GM23338 (cell line): ENCODE measurements around the gene GDAP2.

Experiments
- CTCF ChIP-seq, 2 experiments: fragments of 200-600 bp in 1 of 2; sonication (generic) in 1 of 2; conservative IDR thresholded peaks; 2 replicates each; pipeline versions ENCODE4 v1.5.1 to v1.6.1; 2016 to 2017; ENCODE audit warnings: antibody characterized with exemption in 2 of 2, low read depth in 2 of 2, mild to moderate bottlenecking in 2 of 2, moderate library complexity in 1 of 2
- NANOG ChIP-seq: IDR thresholded peaks from 2 replicates; pipeline ENCODE4 v1.6.1; 2016; ENCODE audit warnings: antibody characterized with exemption, borderline replicate concordance

- no peak for TF ChIP-seq CTCF (conservative IDR thresholded peaks at IDR 0.05; ENCODE audit: low read depth in 2 of 2)
- TF ChIP-seq NANOG, result no peak
Observed at GRCh38 chr1:117820694-117821381, 108.6 kb downstream of the GDAP2 start.
